KMS-11 (cell line): ENCODE measurements around the gene CD164.

Source experiments
- H2AFZ ChIP-seq: fragments of 200-600 bp; sonication (generic); 2 replicates; pipeline ENCODE4 v1.6.1; 2016; ENCODE audit warnings: antibody characterized with exemption, mixed run types, low read depth
- H3K27ac ChIP-seq: fragments of 200-600 bp; sonication (generic); 2 replicates; pipeline ENCODE4 v1.6.1; 2016; ENCODE audit warnings: mild to moderate bottlenecking, mixed run types
- H3K27me3 ChIP-seq: fragments of 200-600 bp; sonication (generic); 2 replicates; pipeline ENCODE4 v1.6.1; 2017; ENCODE audit warnings: mild to moderate bottlenecking, low read depth, mixed run types, moderate library complexity; ENCODE audit not compliant: insufficient read depth
- H3K36me3 ChIP-seq: fragments of 200-600 bp; sonication (generic); 2 replicates; pipeline ENCODE4 v1.6.1; 2017; ENCODE audit warnings: mild to moderate bottlenecking, mixed run types; ENCODE audit not compliant: insufficient read depth
- H3K4me1 ChIP-seq: fragments of 200-600 bp; sonication (generic); 2 replicates; pipeline ENCODE4 v1.6.1; 2016; ENCODE audit warnings: mild to moderate bottlenecking, low read depth, mixed run types; ENCODE audit not compliant: poor library complexity, severe bottlenecking
- H3K4me2 ChIP-seq: fragments of 200-600 bp; sonication (generic); 2 replicates; pipeline ENCODE4 v1.7.0; 2016; ENCODE audit warnings: mild to moderate bottlenecking, mixed run types
- H3K4me3 ChIP-seq: fragments of 200-600 bp; sonication (generic); IDR thresholded peaks from 2 replicates; pipeline ENCODE4 v1.6.1; 2017; ENCODE audit warnings: low read depth, low read length, mixed read lengths; ENCODE audit not compliant: insufficient read depth
- H3K79me2 ChIP-seq: fragments of 200-600 bp; sonication (generic); 2 replicates; pipeline ENCODE4 v1.6.1; 2016; ENCODE audit warnings: low read depth, mixed run types; ENCODE audit not compliant: insufficient read depth
- H3K9ac ChIP-seq: fragments of 200-600 bp; sonication (generic); 2 replicates; pipeline ENCODE4 v1.6.1; 2016; ENCODE audit warnings: mild to moderate bottlenecking, mixed run types
- H4K20me1 ChIP-seq: fragments of 200-600 bp; sonication (generic); 2 replicates; pipeline ENCODE4 v1.6.1; 2016; ENCODE audit warnings: mild to moderate bottlenecking, mixed run types; ENCODE audit not compliant: insufficient read depth
- CTCF ChIP-seq: fragments of 200-600 bp; sonication (generic); conservative IDR thresholded peaks from 2 replicates; pipeline ENCODE4 v1.6.1; 2017; ENCODE audit warnings: low read depth, mild to moderate bottlenecking, antibody characterized with exemption, low read length, moderate library complexity, mixed read lengths

Gene CD164

DNA sequence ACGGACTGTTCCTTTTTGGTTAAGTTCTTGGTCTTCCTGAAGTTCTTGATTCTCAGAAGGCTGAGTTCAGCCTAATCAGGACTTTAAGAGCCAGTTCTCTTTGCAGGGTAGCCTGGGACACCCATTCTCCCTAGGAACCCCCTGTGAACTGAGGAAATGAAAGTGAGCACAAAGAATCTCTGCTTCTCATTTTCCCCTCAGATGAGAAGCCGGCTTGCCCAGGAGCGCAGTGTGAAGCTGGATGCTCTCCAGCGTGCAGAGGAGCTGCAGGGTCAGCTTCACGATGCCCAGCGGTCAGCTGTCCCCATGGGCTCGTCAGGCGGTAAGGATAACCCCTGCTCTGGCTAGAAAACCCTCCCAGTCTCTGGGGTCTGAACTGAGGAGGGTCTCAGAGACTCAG, 34.0 kb downstream of the CD164 start:
- no peak overlapping the region for H3K27ac ChIP-seq
- H4K20me1 ChIP-seq: no peaks in the 10 kb centered on the region
- no peak overlapping the region for H2AFZ ChIP-seq
- H3K27me3 ChIP-seq: no peaks in the 10 kb centered on the region
- no peak overlapping the region for H3K4me2 ChIP-seq
- no peaks in the 10 kb centered on the region for H3K36me3 ChIP-seq
- H3K4me3 ChIP-seq: no peak overlapping the region
- H3K79me2 ChIP-seq: no peaks in the 10 kb centered on the region
- TF ChIP-seq CTCF: no peak
- H3K9ac ChIP-seq: no peak overlapping the region
- no peaks in the 10 kb centered on the region for H3K4me1 ChIP-seq

DNA sequence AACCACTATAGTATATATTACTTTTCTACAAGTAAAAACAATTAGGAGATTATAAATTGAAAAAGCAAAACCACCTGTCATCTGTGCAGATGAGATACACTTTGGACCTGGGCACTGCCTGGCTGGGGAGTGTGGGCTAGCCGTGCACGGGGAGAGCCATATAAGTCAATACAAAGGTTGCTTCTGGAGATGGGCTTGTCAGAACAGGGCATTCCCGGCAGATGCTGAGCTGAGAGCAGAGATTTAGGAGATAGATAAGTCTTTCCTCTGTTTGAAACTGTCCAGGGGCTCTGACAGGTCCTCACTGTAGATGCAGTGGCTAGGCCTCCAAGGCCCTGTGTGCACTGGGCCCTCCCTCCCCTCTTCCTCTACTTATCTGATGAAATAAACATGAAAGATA, 34.5 kb downstream of the CD164 start:
- no peak overlapping the region for H3K4me2 ChIP-seq

DNA sequence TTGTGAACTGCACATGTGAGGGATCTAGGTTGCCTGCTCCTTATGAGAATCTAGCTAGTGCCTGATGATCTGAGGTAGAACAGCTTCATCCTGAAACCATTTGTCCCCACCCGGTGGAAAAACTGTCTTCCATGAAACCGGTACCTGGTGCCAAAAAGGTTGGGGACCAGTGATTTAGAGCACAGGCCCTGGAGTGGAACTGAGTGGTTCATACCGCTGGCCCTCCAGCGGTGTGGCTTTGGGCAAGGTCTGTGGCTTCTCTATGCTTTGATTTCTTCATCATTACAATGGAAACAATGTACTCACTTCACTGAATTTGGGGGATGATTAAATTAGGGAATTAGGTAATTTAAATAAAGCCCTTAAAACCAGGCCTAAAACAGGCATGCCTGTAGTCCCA, 36.3 kb downstream of the CD164 start:
- Histone ChIP-seq H4K20me1 (no peaks in the 10 kb centered on the region), H3K27me3 (no peaks in the 10 kb centered on the region), H3K36me3 (no peaks in the 10 kb centered on the region), H2AFZ (no peak overlapping the region), H3K9ac (no peak overlapping the region), H3K4me2 (no peak overlapping the region), H3K79me2 (no peaks in the 10 kb centered on the region), H3K4me3 (no peak overlapping the region), H3K4me1 (no peaks in the 10 kb centered on the region), H3K27ac (no peak overlapping the region)
- no peak for TF ChIP-seq CTCF

More for the DNA sequence above, 34.5 kb downstream of the CD164 start:
- TF ChIP-seq CTCF: no peak
- Histone ChIP-seq H3K36me3 (no peaks in the 10 kb centered on the region), H3K4me3 (no peak overlapping the region), H3K4me1 (no peaks in the 10 kb centered on the region), H3K79me2 (no peaks in the 10 kb centered on the region), H2AFZ (no peak overlapping the region), H3K27me3 (no peaks in the 10 kb centered on the region), H3K9ac (no peak overlapping the region), H4K20me1 (no peaks in the 10 kb centered on the region), H3K27ac (no peak overlapping the region)

DNA sequence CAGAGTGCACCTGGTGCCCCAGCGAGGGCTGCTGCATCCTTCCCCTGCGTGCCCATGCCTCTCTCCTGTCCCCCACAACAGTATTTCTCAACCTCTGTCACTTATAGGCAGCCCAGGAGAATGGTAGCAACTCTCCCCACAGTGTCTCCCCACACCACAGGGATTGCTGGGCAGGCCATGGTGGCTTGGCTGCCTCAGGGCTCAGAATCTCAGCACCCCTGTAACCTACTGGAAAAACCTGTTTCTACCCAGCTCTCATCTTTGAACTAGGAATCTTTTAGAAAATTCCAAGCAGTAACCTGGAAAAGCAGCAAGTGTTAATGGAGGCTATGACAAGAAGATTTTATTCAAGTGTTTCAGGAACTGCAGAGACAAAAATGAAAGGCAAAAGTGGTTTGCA, 38.0 kb downstream of the CD164 start:
- Histone ChIP-seq H3K4me1 (no peaks in the 10 kb centered on the region), H3K27ac (no peak overlapping the region), H3K9ac (no peak overlapping the region), H3K27me3 (no peaks in the 10 kb centered on the region), H3K4me3 (no peak overlapping the region), H4K20me1 (no peaks in the 10 kb centered on the region), H3K4me2 (no peak overlapping the region), H3K36me3 (no peaks in the 10 kb centered on the region), H2AFZ (no peak overlapping the region), H3K79me2 (no peaks in the 10 kb centered on the region)
- TF ChIP-seq CTCF: no peak

DNA sequence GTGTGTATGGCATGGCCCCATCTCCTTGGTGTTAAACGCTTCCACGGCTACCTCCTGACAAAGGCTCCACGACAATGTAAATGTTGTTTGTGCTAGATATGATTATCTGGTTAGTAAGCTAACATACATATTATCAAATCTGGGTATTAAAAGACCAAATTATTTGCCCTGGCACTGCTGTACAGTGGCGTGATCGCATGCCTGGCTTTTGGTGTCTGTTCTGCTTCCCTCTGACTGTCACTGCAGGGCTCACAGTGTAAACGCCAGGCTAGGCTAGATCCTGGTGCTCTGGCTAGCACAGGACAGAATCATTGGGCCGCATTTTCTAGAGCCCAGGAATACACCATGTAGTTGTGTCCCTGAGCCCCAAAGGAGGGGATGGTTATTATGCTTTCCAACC, 38.7 kb downstream of the CD164 start:
- TF ChIP-seq CTCF: no peak
- Histone ChIP-seq H3K79me2 (no peaks in the 10 kb centered on the region), H3K27ac (no peak overlapping the region), H3K36me3 (no peaks in the 10 kb centered on the region), H4K20me1 (no peaks in the 10 kb centered on the region), H3K4me2 (no peak overlapping the region), H3K4me1 (no peaks in the 10 kb centered on the region), H2AFZ (no peak overlapping the region), H3K4me3 (no peak overlapping the region), H3K9ac (no peak overlapping the region), H3K27me3 (no peaks in the 10 kb centered on the region)
